Measurements from ENCODE around the gene SLC39A12.

DNA sequence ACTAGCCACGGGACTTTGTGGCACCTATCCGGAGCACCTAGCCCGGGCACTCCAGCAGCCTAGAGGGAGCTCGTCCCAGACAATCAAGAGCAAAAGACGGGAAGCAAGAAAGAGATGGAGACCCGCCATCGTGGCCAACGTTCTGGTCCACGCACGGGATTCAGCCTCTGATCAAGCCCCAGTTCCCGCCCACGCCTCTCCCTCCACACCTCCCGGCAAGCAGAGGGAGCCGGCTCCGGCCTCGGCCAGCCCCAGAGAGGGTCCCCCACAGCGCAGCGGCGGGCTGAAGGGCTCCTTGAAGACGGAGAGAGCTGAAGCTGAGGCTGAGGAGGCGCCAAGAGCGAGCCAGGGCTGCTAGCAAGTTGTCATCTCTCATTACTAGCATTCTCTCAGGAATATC is 992 bp upstream of the SLC39A12 start:
- TF ChIP-seq, protein P1, sequence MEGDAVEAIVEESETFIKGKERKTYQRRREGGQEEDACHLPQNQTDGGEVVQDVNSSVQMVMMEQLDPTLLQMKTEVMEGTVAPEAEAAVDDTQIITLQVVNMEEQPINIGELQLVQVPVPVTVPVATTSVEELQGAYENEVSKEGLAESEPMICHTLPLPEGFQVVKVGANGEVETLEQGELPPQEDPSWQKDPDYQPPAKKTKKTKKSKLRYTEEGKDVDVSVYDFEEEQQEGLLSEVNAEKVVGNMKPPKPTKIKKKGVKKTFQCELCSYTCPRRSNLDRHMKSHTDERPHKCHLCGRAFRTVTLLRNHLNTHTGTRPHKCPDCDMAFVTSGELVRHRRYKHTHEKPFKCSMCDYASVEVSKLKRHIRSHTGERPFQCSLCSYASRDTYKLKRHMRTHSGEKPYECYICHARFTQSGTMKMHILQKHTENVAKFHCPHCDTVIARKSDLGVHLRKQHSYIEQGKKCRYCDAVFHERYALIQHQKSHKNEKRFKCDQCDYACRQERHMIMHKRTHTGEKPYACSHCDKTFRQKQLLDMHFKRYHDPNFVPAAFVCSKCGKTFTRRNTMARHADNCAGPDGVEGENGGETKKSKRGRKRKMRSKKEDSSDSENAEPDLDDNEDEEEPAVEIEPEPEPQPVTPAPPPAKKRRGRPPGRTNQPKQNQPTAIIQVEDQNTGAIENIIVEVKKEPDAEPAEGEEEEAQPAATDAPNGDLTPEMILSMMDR (IDR thresholded peaks at IDR 0.05) = no peak
- TF ChIP-seq EP300 (IDR thresholded peaks at IDR 0.05) (no peak), POLR2A (IDR thresholded peaks at IDR 0.05; ENCODE audit: low read depth) (no peak)
